ENCODE data around the gene NSUN5.
"Not testable (repeated sequence)": the region's sequence is repeated elsewhere in the genome, so short reads cannot be mapped to it uniquely, and the experiment has no call there.

GRCh38 chr7:73320009-73320408 is 11.4 kb upstream of the NSUN5 start:
- TF ChIP-seq EZH2 (IDR thresholded peaks at IDR 0.05; ENCODE audit: low read length, missing control alignments); CTCF (conservative IDR thresholded peaks at IDR 0.05 in 1 of 2, IDR thresholded peaks at IDR 0.05 in 1 of 2; ENCODE audit: low read depth in 1 of 2, low read length in 2 of 2): not testable (repeated sequence)

Data from fibroblast of lung (primary cell).